ENCODE measurements around the gene SPOCK1.

SPOCK1 gene

GRCh38 chr5:137228816-137229215, 270.3 kb downstream of the SPOCK1 start:
- no peak for DNase-seq

DNA sequence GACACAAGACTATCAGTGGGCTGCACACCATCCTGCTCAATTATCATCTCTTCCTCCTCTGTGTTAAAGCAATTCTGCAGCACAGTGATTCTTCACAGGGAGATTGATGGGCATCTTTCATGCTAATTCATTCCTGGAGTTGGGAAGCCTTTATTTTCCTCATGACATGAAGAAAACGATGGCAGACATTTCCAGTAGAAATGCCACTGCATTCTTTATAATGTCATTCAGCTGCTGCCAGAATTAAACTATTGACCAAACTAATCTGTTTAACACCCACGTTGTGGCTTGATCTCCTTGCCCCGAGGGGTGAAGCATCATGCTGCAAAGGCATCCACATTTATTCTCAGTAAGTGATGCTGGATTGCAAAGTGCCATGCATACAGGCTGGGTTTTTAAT, 273.0 kb downstream of the SPOCK1 start:
- no peak for DNase-seq

- no peak for DNase-seq
Observed at GRCh38 chr5:137223324-137224295, 275.5 kb downstream of the SPOCK1 start.

GRCh38 chr5:137221943-137222342, 277.2 kb downstream of the SPOCK1 start:
- no peak for DNase-seq

- DNase-seq = peak in 1 of 51 donors; percentile 14
Observed at GRCh38 chr5:137220523-137220927, 278.6 kb downstream of the SPOCK1 start.

GRCh38 chr5:137218896-137219295, 280.2 kb downstream of the SPOCK1 start:
- no peak for DNase-seq

- peak in 8 of 51 donors; percentile 3 to 47 (median 20) for DNase-seq
Observed at GRCh38 chr5:137218471-137218870, 280.7 kb downstream of the SPOCK1 start.

- no peak for DNase-seq
Observed at GRCh38 chr5:137217599-137218200, 281.4 kb downstream of the SPOCK1 start.

GRCh38 chr5:137216976-137217598, 282.0 kb downstream of the SPOCK1 start:
- DNase-seq = no peak

DNA sequence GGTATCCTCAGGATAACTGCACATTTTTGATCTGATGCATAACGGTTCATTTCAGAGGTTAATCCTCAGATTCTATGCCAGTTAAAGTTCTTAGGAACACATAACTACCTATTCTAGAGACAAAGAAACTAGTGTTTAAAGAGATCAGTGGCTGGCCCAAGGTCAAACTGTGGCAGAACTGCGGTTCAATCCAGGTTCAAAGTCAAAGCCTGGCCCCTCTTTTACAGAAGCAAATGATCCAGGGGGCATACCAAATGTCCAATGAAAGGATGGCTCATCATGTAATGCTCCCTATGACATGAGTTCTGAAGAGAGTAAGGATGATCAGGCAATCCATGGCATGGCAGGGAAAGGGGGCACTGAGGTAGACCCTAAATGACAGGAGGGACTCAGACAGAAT, 283.3 kb downstream of the SPOCK1 start:
- no peak for DNase-seq

- no peak for DNase-seq
Observed at GRCh38 chr5:137215261-137215660, 283.9 kb downstream of the SPOCK1 start.

GRCh38 chr5:137214446-137215189, 284.5 kb downstream of the SPOCK1 start:
- DNase-seq = no peak

DNA sequence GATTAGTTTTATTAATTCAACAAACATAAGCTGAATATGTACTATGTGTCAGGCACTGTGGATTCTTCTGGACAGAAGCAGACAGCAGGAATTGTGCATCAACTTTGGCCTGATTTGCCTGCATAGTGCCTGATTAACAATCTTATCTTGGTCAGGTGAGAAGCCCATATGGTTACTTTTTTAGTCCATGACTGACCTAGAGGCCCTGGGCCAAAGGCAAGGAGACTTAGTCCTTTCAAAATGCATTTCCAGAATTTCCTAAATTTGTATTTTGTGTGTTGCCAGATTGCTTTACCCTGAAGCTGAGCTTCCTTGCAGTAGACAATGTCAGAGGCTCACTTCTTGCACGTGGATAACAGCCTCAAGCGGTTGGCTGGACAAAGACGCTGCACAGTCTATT, 286.7 kb downstream of the SPOCK1 start:
- no peak for DNase-seq

DNA sequence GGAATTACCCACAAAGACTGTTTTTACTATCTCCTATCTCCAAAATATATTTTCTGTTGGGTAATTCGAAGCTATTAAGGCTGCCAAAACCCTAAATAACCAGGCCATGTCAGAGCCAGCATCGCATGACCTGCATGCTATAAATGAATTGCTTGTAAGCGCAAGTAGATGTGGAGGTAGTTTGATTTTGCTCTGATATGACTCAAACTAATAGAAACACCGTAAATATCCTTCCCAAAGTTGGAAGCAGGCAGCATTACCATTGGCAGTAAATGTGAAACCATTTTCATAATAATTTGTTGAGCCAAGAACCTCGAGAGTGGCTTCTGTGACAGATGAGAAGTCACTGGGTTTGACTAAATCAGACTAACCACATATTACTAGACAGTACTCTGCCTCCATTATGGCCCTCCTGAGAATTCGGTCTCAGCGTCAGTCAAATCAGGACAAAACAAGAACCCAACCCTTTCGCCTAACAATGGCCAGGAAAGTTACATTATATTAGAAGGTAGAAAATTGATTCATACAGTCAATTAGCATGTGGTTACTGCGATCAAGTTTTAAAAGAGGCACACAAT, 289.8 kb downstream of the SPOCK1 start:
- DNase-seq = no peak

DNA sequence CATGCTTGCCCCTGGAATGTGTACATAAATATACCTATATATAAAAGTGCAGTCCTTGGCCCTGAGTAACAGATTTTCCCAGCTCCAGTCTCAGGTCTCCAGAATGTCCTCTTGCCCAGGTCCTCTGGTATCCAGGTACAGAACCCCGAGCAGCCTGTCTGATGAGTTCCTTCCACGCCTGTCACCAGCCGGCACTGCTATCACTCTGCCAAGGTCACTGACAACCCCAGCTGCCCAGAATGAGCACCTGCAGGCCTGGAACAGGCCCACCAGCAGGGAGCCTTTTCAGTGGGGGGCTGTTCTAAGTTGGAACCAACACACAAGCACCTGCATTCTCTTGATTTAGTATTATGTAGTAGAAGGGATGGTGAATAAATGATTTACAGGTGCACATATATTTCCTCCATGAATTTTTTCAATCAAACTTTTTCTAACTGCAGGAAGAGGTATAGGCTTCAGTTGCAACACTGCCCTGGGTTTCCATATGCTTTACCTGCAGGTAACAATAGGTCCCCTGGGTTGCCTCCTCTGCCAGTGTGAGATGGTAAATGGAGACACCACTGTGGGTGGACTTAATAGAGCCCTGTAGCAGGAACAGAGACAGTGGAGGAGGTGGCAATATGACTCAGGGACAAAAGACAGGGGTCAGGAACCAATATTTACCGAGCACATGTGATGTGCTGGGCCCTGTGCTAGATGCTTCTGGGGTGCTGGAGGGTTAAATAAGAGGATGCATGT, 291.9 kb downstream of the SPOCK1 start:
- DNase-seq = no peak

DNA sequence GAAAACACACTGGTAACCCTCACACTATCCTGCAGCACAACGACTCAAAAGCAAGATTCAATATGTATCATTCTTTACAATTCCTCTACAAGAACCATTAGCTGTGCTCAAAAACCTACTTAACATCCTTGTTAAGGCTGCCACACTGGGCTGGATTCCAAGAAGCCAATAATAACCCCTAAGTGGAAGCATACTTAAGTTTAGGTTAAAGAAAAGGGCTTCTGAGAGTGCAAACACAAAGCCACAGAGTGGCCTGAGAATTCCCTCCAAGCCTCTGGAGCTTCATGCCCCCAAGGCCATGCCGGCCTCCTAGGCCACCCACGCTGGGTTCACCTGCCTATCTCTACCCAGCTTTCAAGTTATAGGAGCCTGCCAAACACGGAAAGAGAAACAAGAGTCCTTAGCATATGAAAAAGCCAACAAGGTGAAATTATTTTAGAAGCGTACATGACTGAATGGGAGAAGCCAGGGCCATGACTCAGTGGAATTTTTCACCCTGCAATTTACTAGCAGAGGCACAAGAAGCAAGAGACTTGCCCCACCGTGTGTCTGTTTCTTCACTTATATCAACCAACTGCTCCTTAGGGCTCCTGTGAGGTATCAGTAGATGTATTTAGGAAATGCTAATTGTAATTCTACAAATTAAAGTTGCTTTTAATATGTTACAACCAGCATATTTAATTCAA, 293.0 kb downstream of the SPOCK1 start:
- DNase-seq = peak in 1 of 51 donors; percentile 35

GRCh38 chr5:137205231-137206027, 293.7 kb downstream of the SPOCK1 start:
- no peak for DNase-seq

DNA sequence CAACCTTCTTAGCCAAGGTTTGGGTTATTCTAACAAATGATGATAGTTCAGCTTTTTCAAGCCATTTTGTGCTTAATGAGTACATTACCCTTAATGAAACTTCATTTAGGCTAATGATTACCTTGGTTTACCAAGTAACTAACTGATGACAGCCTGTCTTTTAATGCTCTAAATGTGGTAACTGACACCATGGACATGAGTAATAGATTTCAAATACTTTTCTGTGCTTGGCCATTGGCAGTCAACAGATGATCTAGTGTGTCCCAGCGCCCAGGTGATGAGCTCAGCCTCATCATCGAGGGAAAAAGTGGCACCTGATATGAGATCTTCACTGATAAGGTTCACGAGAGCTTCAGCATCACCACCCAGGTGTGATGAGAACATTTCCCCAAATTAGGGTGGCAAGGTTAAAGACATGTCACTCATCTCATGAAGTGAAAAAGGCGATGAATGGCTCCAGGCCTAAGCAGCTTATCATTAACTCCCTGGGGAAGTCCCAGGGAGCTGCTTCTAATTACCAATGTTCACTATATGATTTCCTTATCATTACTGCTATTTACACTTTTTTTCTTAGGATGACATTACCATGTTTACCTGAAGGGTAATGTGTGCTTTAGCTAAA, 296.0 kb downstream of the SPOCK1 start:
- no peak for DNase-seq

DNA sequence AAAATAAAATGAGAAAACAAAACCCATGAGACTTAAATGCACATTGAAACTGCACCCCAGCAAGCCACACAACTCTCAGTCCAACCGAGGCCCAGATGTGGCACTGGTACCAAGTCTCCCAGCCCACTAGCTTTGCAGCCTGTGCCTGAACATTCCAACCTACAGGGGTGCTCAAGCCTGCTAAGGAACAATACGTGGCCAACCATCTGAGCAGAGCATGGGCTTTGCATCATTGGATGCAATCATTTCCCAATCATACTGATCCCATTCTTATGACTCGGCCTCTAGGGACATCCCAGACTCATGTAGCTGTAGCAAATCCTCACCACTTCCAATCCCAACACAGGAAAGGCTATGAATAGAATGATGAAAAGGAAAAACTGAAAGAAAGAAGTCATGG, 297.2 kb downstream of the SPOCK1 start:
- DNase-seq = no peak

Data from hypothalamus (tissue), 51 donors.